Activated CD8-positive, alpha-beta T cell treated with anti-CD3 and anti-CD28 coated beads, Interleukin-2, amount 10 ng/mL, durations not matched to agents 7 days and 5 days (primary cell): Measurements from ENCODE around the gene LRG1. TPM values are rescaled to one million over a fixed set of nuclear protein-coding genes. Genes with fewer than 3 reads are reported as not detected.
"Not testable (repeated sequence)": the region's sequence is repeated elsewhere in the genome, so short reads cannot be mapped to it uniquely, and the experiment has no call there.

Experiments used
- ATAC-seq: fragments of 150-1000 bp; cut with Tn5 transposase; one replicate; pipeline ENCODE4 v1.10.0; 2021; ENCODE audit warnings: moderate library complexity
- CTCF ChIA-PET: fragments of 350-600 bp; sonication (Branson Sonifier 250); formaldehyde crosslinking; loops from one replicate; lab custom pipeline; 2021; ENCODE audit warnings: antibody characterized with exemption; lab: Charles Lee
- POLR2A ChIA-PET: fragments of 350-600 bp; sonication (Branson Sonifier 250); formaldehyde crosslinking; loops from one replicate; lab custom pipeline; 2021; ENCODE audit warnings: antibody characterized with exemption; lab: Charles Lee
- DNase-seq: peaks from one replicate; pipeline ENCODE4 v3.0.0-alpha.2; 2020
- H3K27ac Mint-ChIP-seq: one replicate; pipeline ENCODE4 v1.8.0; 2021; ENCODE audit warnings: mild to moderate bottlenecking, mixed read lengths
- H3K27me3 Mint-ChIP-seq: one replicate; pipeline ENCODE4 v1.8.0; 2021; ENCODE audit warnings: low read depth, mixed read lengths
- H3K36me3 Mint-ChIP-seq: one replicate; pipeline ENCODE4 v1.8.0; 2021; ENCODE audit warnings: low read depth, mixed read lengths
- H3K4me1 Mint-ChIP-seq: one replicate; pipeline ENCODE4 v1.8.0; 2021; ENCODE audit warnings: low read depth, mixed read lengths
- H3K4me3 Mint-ChIP-seq: one replicate; pipeline ENCODE4 v1.8.0; 2021; ENCODE audit warnings: mild to moderate bottlenecking, mixed read lengths
- H3K9me3 Mint-ChIP-seq: one replicate; pipeline ENCODE4 v1.8.0; 2022; ENCODE audit warnings: mixed read lengths; ENCODE audit not compliant: insufficient read depth
- total RNA-seq, 2 experiments: library from RNA; stranded (reverse); gene quantifications; one replicate each; pipeline ENCODE4 v1.2.3, GENCODE V29; 2021

LRG1 gene
- total RNA-seq, 2 experiments from 2014 or later = not detected

GRCh38 chr19:4543842-4544647 is 4.2 kb upstream of the LRG1 start:
- Mint-ChIP-seq H3K27me3 (no peaks in the 10 kb centered on the region), H3K36me3 (peaks cover 2% of the 10 kb centered on the region), H3K4me1 (peaks cover 7% of the 10 kb centered on the region), H3K4me3 (no peak overlapping the region), H3K9me3 (peaks cover 3% of the 10 kb centered on the region), H3K27ac (no peak overlapping the region)
- POLR2A ChIA-PET = interaction anchor here (0.7 kb wide), 2 partner anchors 639 to 1361 kb away, joined by 3 read pairs; no protein-coding TSS in a partner anchor
- ATAC-seq (no peak), DNase-seq (no peak)
- CTCF ChIA-PET = no interaction called here

GRCh38 chr19:4542896-4543841 is 3.3 kb upstream of the LRG1 start:
- peaks cover 7% of the 10 kb centered on the region for H3K4me1 Mint-ChIP-seq
- no peak for DNase-seq
- H3K36me3 Mint-ChIP-seq = peaks cover 2% of the 10 kb centered on the region
- POLR2A ChIA-PET = no interaction called here
- peaks cover 3% of the 10 kb centered on the region for H3K9me3 Mint-ChIP-seq
- H3K27me3 Mint-ChIP-seq = no peaks in the 10 kb centered on the region
- CTCF ChIA-PET = no interaction called here
- H3K27ac Mint-ChIP-seq = no peak overlapping the region
- ATAC-seq = no peak
- no peak overlapping the region for H3K4me3 Mint-ChIP-seq

GRCh38 chr19:4541806-4542145 is 1.9 kb upstream of the LRG1 start:
- H3K4me1 Mint-ChIP-seq, H3K36me3 Mint-ChIP-seq, H3K4me3 Mint-ChIP-seq, ATAC-seq, H3K27me3 Mint-ChIP-seq, H3K27ac Mint-ChIP-seq, H3K9me3 Mint-ChIP-seq, DNase-seq: not testable (repeated sequence)
- CTCF ChIA-PET = interaction anchor here (4.0 kb wide), 1 partner anchor 18 kb away, joined by 23 read pairs; no protein-coding TSS in a partner anchor
- POLR2A ChIA-PET = interaction anchor here (0.6 kb wide), 1 partner anchor 1044 kb away, joined by 3 read pairs; no protein-coding TSS in a partner anchor

- H3K9me3 Mint-ChIP-seq = peaks cover 3% of the 10 kb centered on the region
- ChIA-PET CTCF (interaction anchor here (1.2 to 4.0 kb wide), 2 partner anchors 17 to 92 kb away, joined by 3 to 23 read pairs; no protein-coding TSS in a partner anchor), POLR2A (no interaction called here)
- H3K4me1 Mint-ChIP-seq = peaks cover 7% of the 10 kb centered on the region
- H3K36me3 Mint-ChIP-seq = peaks cover 2% of the 10 kb centered on the region
- no peak overlapping the region for H3K27ac Mint-ChIP-seq
- ATAC-seq = no peak
- no peaks in the 10 kb centered on the region for H3K27me3 Mint-ChIP-seq
- no peak for DNase-seq
- no peak overlapping the region for H3K4me3 Mint-ChIP-seq
Observed at GRCh38 chr19:4541114-4541805, 1.4 kb upstream of the LRG1 start.

GRCh38 chr19:4539169-4539692 is 605 bp downstream of the LRG1 start:
- Mint-ChIP-seq H3K27me3 (peaks cover 3% of the 10 kb centered on the region), H3K27ac (no peak overlapping the region), H3K36me3 (peaks cover 2% of the 10 kb centered on the region), H3K4me1 (peaks cover 7% of the 10 kb centered on the region), H3K4me3 (no peak overlapping the region), H3K9me3 (peaks cover 3% of the 10 kb centered on the region)
- ATAC-seq = no peak
- no peak for DNase-seq
- CTCF ChIA-PET = interaction anchor here (4.0 kb wide), 1 partner anchor 15 kb away, joined by 23 read pairs; no protein-coding TSS in a partner anchor
- POLR2A ChIA-PET = no interaction called here

GRCh38 chr19:4538601-4538954 is 1.3 kb downstream of the LRG1 start:
- Mint-ChIP-seq H3K27ac (no peak overlapping the region), H3K4me1 (peaks cover 7% of the 10 kb centered on the region), H3K27me3 (peaks cover 4% of the 10 kb centered on the region), H3K36me3 (peaks cover 2% of the 10 kb centered on the region), H3K9me3 (peaks cover 3% of the 10 kb centered on the region), H3K4me3 (no peak overlapping the region)
- ATAC-seq = no peak
- CTCF ChIA-PET = interaction anchor here (4.0 kb wide), 1 partner anchor 14 kb away, joined by 23 read pairs; no protein-coding TSS in a partner anchor
- POLR2A ChIA-PET = no interaction called here
- no peak for DNase-seq

GRCh38 chr19:4537953-4538600 is 1.8 kb downstream of the LRG1 start:
- DNase-seq (no peak), ATAC-seq (no peak)
- no peak overlapping the region for H3K4me3 Mint-ChIP-seq
- POLR2A ChIA-PET = no interaction called here
- H3K27ac Mint-ChIP-seq = no peak overlapping the region
- H3K9me3 Mint-ChIP-seq = peaks cover 3% of the 10 kb centered on the region
- H3K27me3 Mint-ChIP-seq = peaks cover 7% of the 10 kb centered on the region
- peaks cover 7% of the 10 kb centered on the region for H3K4me1 Mint-ChIP-seq
- peaks cover 2% of the 10 kb centered on the region for H3K36me3 Mint-ChIP-seq
- CTCF ChIA-PET = interaction anchor here (4.0 kb wide), 1 partner anchor 14 kb away, joined by 23 read pairs; no protein-coding TSS in a partner anchor

- peaks cover 7% of the 10 kb centered on the region for H3K4me1 Mint-ChIP-seq
- H3K27ac Mint-ChIP-seq = no peak overlapping the region
- DNase-seq = no peak
- ATAC-seq = no peak
- CTCF ChIA-PET = interaction anchor here (5.2 kb wide), 1 partner anchor 12 kb away, joined by 39 read pairs; no protein-coding TSS in a partner anchor
- H3K36me3 Mint-ChIP-seq = peaks cover 2% of the 10 kb centered on the region
- POLR2A ChIA-PET = no interaction called here
- H3K9me3 Mint-ChIP-seq = peaks cover 3% of the 10 kb centered on the region
- H3K27me3 Mint-ChIP-seq = peaks cover 7% of the 10 kb centered on the region
- H3K4me3 Mint-ChIP-seq = no peak overlapping the region
Observed at GRCh38 chr19:4536798-4537197, 3.0 kb downstream of the LRG1 start.

GRCh38 chr19:4534836-4535658 is 4.8 kb downstream of the LRG1 start, which contains the start of gene PLIN5:
Gene PLIN5 (minus strand): TSS chr19:4535224. CDS start chr19:4534074, 1,150 bp downstream.
- peak; percentile 42 for DNase-seq
- POLR2A ChIA-PET = no interaction called here

GRCh38 chr19:4533835-4534424 is 5.9 kb downstream of the LRG1 start:
- ATAC-seq (no peak), DNase-seq (no peak)
- Mint-ChIP-seq H3K9me3 (no peaks in the 10 kb centered on the region), H3K27me3 (peaks cover 7% of the 10 kb centered on the region), H3K27ac (no peak overlapping the region), H3K4me1 (no peaks in the 10 kb centered on the region), H3K36me3 (no peaks in the 10 kb centered on the region), H3K4me3 (no peak overlapping the region)
- POLR2A ChIA-PET = no interaction called here
- CTCF ChIA-PET = interaction anchor here (5.2 kb wide), 1 partner anchor 9 kb away, joined by 39 read pairs; no protein-coding TSS in a partner anchor

More at GRCh38 chr19:4534836-4535658, 4.8 kb downstream of the LRG1 start, which contains the start of gene PLIN5:
- peaks cover 7% of the 10 kb centered on the region for H3K27me3 Mint-ChIP-seq
- H3K9me3 Mint-ChIP-seq = no peaks in the 10 kb centered on the region
- H3K27ac Mint-ChIP-seq = no peak within 1 kb of the TSS
- CTCF ChIA-PET = interaction anchor here (0.9 to 5.2 kb wide), 2 partner anchors 10 to 102 kb away, joined by 4 to 39 read pairs; no protein-coding TSS in a partner anchor
- no peaks in the 10 kb centered on the region for H3K36me3 Mint-ChIP-seq
- H3K4me1 Mint-ChIP-seq = peaks cover 3% of the 10 kb centered on the region
- H3K4me3 Mint-ChIP-seq = no peak within 1 kb of the TSS
- peak; percentile 72 for ATAC-seq
